Kidney capillary endothelial cell (primary cell): ENCODE results near the gene MRPL9.

ENCODE experiments used
- DNase-seq: peaks from one replicate; pipeline ENCODE4 v3.0.0-alpha.2; 2018; ENCODE audit warnings: low spot score

MRPL9 gene

GRCh38 chr1:151711044-151711800, 52.1 kb downstream of the MRPL9 start:
- DNase-seq, result no peak

GRCh38 chr1:151710187-151710840, 53.0 kb downstream of the MRPL9 start:
- DNase-seq, result no peak
